BE2C (cell line): Measurements from ENCODE around the gene CRMP1.

Source experiments
- DNase-seq: peaks from one replicate; pipeline ENCODE4 v3.0.0-alpha.2; 2020
- H3K27me3 ChIP-seq: fragments of 250-450 bp; sonication (Bioruptor Pico); 2 replicates; pipeline ENCODE4 v1.5.1; 2020; ENCODE audit warnings: mild to moderate bottlenecking
- H3K36me3 ChIP-seq: fragments of 250-450 bp; sonication (Bioruptor Pico); 2 replicates; pipeline ENCODE4 v1.5.1; 2020; ENCODE audit warnings: mild to moderate bottlenecking
- H3K4me1 ChIP-seq: fragments of 250-450 bp; sonication (Bioruptor Pico); 2 replicates; pipeline ENCODE4 v1.5.1; 2020
- H3K4me3 ChIP-seq: 2 replicates; pipeline ENCODE4 v1.5.1; 2011; ENCODE audit warnings: low read depth, low read length
- H3K9me3 ChIP-seq: fragments of 250-450 bp; sonication (Bioruptor Pico); 2 replicates; pipeline ENCODE4 v1.5.1; 2020
- TF ChIP-seq, protein P1 (sequence below): IDR thresholded peaks from 2 replicates; pipeline ENCODE4 v1.5.1; 2012; ENCODE audit warnings: mild to moderate bottlenecking, low read depth, low read length

Gene CRMP1

DNA sequence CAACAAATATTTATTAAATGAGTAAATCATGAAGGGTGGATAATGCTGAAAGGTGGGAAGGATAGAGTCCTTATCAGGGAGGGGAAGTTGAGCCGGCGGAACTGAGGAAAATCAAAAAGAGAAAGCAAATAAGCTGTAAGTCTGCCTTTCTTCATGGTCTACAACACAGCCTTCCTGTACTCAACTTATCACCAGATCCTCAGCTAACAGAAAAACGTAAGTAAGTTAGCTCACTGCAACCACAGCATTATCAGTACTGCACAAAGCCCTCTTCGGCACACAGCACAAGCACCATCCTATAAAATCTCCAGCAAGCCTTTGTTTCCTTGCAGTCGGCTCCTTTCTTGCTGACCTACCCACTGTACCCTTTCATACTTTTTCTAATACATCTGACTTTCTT lies 70.3 kb downstream of the CRMP1 start:
- Histone ChIP-seq H3K9me3 (no peaks in the 10 kb centered on the region), H3K4me1 (no peaks in the 10 kb centered on the region), H3K36me3 (peaks cover 85% of the 10 kb centered on the region), H3K4me3 (no peak overlapping the region), H3K27me3 (no peaks in the 10 kb centered on the region)
- no peak for DNase-seq
- TF ChIP-seq, protein P1, sequence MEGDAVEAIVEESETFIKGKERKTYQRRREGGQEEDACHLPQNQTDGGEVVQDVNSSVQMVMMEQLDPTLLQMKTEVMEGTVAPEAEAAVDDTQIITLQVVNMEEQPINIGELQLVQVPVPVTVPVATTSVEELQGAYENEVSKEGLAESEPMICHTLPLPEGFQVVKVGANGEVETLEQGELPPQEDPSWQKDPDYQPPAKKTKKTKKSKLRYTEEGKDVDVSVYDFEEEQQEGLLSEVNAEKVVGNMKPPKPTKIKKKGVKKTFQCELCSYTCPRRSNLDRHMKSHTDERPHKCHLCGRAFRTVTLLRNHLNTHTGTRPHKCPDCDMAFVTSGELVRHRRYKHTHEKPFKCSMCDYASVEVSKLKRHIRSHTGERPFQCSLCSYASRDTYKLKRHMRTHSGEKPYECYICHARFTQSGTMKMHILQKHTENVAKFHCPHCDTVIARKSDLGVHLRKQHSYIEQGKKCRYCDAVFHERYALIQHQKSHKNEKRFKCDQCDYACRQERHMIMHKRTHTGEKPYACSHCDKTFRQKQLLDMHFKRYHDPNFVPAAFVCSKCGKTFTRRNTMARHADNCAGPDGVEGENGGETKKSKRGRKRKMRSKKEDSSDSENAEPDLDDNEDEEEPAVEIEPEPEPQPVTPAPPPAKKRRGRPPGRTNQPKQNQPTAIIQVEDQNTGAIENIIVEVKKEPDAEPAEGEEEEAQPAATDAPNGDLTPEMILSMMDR = no peak

DNA sequence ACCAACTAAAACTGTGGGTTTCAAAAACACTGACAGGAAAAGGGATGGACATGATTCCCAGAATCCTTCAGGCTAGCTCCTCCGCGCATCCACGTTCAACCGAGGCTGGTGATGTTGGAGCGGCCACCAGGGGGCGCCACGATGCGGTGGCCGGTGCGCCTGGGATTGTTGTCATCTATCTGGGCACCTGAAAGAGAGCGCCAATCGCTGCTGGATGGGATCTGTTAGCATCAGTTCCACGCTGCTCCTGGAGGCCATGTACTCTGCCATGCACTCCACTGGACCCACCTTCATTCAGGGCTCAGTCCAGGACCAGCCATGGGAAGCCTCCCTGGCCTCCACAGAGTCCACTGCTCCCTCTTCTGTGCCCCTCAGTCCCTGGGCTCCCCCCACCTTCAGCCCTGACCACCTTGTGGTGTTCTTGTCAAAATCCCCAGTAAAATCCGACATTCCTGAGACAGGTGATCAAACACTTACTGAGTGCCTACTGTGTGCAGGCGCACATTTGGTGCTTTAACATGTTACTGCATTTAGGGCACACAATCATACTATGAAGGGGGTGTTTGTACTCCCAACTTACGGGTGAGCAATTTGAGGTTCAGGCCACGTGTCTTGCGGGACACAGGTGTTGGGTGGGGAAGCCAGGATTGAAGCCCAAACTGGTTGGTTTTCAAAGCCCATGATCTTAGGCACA lies 71.1 kb downstream of the CRMP1 start:
- H3K36me3 ChIP-seq = peaks cover 82% of the 10 kb centered on the region
- H3K4me1 ChIP-seq = no peaks in the 10 kb centered on the region
- no peaks in the 10 kb centered on the region for H3K9me3 ChIP-seq
- TF ChIP-seq, protein P1 = peak; percentile 89
- no peaks in the 10 kb centered on the region for H3K27me3 ChIP-seq
- no peak overlapping the region for H3K4me3 ChIP-seq
- peak; percentile 64 for DNase-seq

DNA sequence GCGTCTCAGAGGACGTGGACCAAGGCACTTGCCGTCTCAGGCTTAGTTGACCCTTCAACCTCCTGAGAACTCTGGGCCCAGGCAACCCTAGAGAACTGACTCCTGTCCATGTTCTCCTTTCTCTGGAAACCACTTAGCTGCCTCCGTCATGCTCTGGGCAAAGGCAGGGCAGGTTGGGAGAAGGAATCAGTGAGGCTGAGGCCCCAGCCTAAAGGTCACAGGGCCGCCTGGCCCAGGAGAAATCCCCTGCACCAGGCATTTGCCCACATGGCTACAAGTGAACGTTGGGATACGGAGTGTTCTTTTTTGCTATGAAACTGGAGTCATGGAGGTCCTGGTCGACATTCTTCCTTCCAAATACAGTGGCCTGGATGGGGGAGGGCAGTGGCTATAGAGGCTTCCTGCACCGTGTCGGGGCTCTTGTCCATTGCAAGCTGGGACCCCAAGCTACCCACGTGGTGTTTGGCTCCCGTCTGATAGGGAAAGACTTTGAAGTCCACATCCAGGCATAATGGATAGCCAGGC lies 76.0 kb downstream of the CRMP1 start:
- Histone ChIP-seq H3K4me3 (no peak overlapping the region), H3K9me3 (no peaks in the 10 kb centered on the region), H3K36me3 (peaks cover 39% of the 10 kb centered on the region), H3K27me3 (no peaks in the 10 kb centered on the region), H3K4me1 (no peaks in the 10 kb centered on the region)
- TF ChIP-seq, protein P1 = no peak
- DNase-seq = no peak

DNA sequence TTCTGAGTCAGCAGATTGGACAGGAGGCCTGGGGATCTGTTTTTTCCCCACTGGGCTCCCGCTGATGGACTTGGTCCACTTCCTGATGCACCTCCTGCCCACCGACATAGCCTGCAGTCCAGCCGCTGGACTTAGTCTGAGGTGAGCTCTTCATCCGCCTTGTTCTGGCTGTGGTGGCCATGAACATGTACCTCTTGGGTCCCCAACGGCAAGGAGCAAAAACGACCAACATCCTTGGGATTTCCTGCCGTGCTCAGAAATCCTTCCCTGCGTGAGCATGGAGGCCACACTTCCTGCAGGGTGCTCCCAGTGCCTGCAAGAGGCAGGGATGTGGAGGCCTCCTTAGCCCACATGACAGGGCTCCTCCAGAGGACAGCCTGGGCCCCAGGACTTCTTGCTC lies 76.8 kb downstream of the CRMP1 start:
- Histone ChIP-seq H3K36me3 (peaks cover 31% of the 10 kb centered on the region), H3K9me3 (no peaks in the 10 kb centered on the region), H3K27me3 (no peaks in the 10 kb centered on the region), H3K4me3 (no peak overlapping the region), H3K4me1 (no peaks in the 10 kb centered on the region)
- DNase-seq = no peak
- TF ChIP-seq, protein P1 = no peak

DNA sequence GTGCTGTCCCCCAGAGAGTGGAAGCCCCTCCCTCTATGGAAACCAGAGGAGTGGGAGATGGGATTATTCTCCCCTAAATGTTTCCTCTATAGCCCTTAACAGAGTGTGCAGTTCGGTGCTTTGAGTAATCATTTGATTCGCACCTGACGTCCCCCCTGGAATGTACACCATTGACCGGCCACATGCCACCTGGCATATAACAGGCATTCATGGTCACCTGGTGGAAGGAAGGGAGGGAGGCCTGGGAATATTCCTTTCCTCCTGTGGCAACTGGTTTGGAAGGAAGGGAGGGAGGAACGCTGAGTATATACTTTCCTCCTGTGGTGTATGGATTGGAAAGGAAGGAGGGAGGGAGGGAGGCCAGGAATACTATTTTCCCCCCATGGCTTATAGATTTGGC lies 77.2 kb downstream of the CRMP1 start:
- no peaks in the 10 kb centered on the region for H3K4me1 ChIP-seq
- no peaks in the 10 kb centered on the region for H3K27me3 ChIP-seq
- TF ChIP-seq, protein P1 = no peak
- peaks cover 26% of the 10 kb centered on the region for H3K36me3 ChIP-seq
- no peak overlapping the region for H3K4me3 ChIP-seq
- no peaks in the 10 kb centered on the region for H3K9me3 ChIP-seq
- no peak for DNase-seq

DNA sequence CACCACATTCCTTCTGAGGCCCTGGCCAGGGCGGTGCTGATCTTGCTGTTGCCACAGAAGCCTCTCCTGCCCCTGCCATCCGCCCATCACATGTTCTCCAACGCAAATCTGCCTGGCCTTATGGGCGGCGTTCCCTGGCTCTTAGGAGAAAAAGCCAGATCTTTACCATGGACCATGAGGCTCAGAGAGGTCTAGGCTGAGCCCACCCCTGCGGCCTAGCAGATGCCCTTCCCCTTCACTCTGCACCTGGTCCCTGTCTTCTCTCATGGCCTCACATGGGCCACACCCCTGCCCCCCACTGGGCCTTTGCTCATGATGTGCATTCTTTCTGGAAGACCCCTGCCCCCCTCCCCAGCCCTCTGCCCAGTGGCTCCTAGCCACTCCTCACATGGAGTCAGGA lies 78.5 kb downstream of the CRMP1 start:
- Histone ChIP-seq H3K4me1 (no peaks in the 10 kb centered on the region), H3K36me3 (peaks cover 14% of the 10 kb centered on the region), H3K9me3 (no peaks in the 10 kb centered on the region), H3K4me3 (no peak overlapping the region), H3K27me3 (no peaks in the 10 kb centered on the region)
- TF ChIP-seq, protein P1 = no peak
- no peak for DNase-seq
